GDM1 (cell line): ENCODE measurements around the gene SERPINB7.

Source experiments
- DNase-seq: peaks from one replicate; lab custom pipeline; 2025; lab: John Stamatoyannopoulos, UW

Gene SERPINB7

GRCh38 chr18:63787673-63788072, 12.5 kb downstream of the SERPINB7 start:
- DNase-seq, result no peak

DNA sequence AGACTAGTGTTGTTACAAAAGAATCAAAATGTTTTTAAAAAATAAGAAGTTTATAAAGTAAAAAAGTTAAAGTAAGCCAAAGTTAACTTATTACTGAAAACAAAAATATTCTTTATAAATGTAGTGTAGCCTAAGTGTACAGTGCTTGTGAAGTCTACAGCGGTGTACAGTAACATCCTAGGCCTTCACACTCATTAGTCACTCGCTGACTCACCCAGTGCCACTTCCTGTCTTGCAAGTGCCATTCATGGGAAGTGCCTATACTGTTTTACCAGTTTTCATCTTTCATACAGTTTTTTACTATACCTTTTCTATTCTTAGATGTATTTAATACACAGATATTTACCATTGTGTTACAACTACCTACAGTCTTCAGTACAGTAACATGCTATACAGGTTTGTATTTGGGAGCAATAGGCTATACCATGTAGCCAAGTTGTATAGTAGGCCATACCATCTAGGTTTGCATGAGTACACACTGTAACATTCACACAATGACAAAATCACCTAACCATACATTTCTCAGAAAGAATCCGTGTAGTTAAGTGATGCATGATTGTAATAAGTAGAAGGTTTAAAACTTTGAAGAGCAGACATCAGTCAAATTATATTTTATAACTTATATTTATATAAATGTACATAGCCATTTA, 13.4 kb downstream of the SERPINB7 start:
- peak; percentile 31 for DNase-seq

DNA sequence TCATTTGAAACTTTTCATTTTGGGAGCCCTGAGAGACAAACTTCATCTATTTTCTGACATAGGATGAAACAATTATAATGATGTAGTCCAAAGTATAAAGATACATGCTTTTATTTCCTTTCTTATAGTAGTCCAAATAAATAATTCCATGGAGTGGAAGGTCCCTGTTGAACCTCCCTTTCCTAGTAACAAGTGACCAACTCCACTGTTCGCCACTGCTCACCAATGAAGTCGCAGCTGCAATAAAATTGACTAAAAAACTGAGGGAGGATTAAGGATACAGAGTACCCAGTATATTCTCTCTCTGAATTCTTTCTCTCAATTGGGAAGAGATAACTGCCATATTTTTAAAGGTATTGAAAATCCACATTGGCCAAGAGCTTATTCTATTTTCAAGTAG, 14.1 kb downstream of the SERPINB7 start:
- no peak for DNase-seq

DNA sequence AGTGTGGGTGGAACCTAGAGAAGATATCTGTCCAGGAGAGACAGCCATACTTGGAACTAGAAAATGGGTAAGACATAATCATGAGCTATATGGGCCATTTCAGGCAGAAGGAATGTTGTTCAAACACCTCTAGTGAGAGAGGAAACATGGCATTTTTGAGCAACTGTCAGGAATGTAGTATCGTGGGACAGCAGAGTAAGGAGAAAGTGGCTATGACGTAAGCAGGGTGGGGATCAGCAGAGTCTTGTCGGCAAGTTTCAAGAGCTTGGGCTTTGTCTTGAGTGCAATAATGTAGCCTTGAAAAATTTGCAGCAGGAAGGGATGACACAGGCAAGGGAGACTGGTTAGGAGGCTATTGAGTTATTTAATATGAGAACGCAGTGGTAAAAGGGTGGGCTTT, 20.4 kb downstream of the SERPINB7 start:
- DNase-seq, result no peak

DNA sequence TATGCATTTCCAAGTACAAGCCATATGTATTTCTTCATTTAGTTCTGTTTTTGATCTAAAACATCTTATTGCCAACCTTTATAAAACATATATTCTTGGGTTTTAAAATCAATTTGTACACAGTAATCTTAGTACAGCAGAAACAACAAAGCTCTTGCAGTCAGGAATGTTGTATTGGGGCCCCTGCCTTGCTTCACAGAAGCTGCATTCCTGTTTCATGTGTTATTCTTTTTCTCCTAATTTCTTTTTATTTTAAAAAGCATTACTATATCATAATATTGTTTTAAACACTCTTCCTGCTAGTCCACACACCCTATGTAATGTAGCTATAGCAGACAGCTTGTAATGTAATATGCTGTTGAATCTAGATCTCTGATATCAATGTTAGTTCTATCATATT, 24.0 kb downstream of the SERPINB7 start:
- no peak for DNase-seq

GRCh38 chr18:63801343-63801742, 26.1 kb downstream of the SERPINB7 start:
- no peak for DNase-seq

DNA sequence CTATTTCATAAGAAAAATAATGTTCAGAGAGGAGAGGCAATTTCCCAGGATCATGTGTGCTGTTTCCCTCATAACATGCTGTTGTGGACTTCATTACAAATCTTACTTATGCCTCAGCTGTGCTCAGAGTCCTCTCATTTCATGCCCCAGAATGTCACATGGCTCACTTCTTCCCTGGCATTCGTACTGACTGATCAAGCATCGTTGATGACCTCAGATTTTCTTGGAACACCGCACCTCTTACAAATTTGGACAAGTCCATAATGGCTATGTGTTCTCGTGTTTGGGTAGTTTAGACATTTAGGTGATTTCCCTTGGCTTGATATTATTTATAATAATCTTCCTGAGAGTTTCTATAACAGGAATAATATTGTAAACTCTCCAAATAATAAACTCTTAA, 32.9 kb downstream of the SERPINB7 start:
- DNase-seq, result no peak

DNA sequence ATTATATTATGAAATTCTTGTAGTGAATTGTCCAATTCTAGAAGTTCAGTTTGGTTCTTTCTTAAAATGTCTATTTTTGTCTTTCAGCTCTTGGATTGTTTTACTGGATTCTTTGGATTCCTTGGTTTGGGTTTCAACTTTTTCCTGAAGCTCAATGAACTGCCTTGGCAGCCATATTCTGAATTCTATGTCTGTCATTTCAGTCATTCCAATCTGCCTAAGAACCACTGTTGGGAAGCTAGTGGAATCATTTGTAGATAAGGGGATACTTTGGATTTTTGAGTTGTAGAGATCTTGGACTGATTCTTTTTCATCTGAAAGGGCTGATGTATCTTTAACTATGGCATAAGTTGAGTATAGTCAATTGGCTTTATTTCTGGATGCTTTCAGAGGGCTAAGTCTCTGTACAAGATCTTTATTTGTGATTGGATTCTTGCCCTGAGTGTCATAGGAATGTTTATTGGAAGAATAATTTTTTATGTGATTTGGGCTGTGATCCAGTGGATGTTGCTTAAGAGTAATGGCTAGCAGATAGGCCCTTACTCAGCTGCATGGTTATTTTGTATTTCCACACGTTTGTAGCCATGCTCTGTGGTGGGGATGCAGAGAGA, 42.3 kb downstream of the SERPINB7 start:
- DNase-seq, result no peak

GRCh38 chr18:63818212-63818611, 43.0 kb downstream of the SERPINB7 start:
- no peak for DNase-seq

DNA sequence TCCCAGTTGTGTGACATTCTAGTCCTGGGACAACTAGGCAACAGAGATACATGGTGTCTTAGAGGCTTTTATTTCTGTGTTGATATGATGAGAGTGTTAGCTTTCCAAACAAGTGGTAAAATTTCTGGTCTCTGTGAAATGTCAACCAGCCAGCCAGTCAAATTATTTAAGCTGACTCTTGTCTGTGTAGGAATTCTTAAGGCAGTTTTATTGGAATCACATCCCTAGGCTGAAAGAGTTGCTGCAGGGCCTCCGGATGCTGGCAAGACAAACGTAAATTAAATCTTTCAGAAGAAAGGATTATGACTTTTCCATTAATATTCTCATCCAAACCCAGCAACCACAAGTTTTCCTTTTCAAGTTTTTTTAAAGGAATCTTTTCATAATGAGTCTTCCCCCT, 44.6 kb downstream of the SERPINB7 start:
- DNase-seq, result no peak

DNA sequence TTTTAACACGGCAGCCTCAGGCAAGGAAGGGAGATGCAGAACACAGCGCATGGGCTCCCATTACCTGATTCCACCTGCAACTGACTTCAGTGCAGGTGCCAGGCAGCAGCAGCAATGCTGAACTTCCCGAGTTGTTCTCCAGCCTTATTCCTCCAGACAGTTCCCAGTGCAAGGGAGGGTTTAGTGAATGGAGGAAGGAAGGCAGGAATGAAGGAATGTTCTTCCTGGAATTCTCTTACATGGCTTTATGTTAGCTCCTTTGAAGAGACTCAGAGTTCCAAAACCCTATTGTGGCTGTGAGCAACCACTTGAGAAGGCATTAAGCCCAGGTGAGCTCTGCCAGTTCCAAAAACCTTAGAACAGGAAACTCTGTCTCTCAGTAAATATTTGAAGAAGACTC, 45.5 kb downstream of the SERPINB7 start:
- DNase-seq, result no peak

DNA sequence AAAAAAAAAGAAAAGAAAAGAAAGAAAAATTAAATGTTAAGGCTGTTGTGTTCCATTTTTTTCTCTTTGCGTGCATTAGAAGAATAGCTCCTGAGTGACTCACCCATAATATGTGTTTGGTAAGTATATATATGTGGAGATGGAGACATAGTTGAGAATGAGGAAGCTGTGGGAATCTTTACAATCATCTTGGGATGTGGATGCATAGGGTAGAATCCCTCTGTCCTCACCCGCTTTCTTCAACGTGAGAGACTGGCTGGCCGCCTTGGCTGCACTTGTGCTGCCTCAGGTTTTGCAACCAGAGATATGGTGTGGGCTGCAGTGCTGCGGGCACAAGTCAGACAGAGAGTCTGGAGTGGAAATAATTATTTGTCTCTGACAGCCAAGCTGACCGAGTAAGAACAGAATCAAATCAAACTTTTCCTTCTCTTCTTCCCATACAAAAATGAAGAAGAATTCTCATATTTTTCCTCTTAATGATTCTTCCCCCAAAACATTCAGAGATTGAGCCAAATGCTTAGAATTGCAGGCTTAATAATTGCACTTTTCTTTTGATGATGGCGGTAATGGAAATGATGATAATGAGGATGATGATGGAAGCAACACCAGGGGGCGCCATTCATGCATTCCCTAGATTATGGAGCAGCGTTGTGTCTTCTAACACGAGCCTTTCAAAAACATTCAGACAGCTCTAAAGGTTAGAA, 48.5 kb downstream of the SERPINB7 start:
- DNase-seq, result no peak

GRCh38 chr18:63824220-63824525, 49.0 kb downstream of the SERPINB7 start:
- no peak for DNase-seq

GRCh38 chr18:63828120-63828519, 52.9 kb downstream of the SERPINB7 start:
- no peak for DNase-seq

GRCh38 chr18:63828656-63829055, 53.4 kb downstream of the SERPINB7 start:
- no peak for DNase-seq

DNA sequence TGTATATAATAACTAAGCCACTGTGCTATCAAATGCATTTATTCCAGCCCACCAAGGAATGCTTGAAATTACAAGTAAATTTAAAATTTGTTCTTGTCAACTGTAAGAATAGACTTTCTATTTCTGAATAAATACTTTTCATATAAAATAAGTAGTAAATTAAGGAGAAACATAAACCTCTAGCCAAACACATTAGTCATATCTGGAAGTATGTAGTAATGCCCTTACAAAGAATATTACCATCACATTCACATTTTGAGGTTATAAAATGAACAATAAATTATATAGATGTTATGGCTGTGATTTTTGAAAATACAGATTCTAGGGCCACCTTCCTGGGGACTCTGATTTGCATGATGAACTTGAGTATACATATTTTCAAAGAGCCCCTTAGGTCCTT, 54.7 kb downstream of the SERPINB7 start:
- no peak for DNase-seq

- peak; percentile 47 for DNase-seq
Measured at GRCh38 chr18:63831080-63831788, 56.0 kb downstream of the SERPINB7 start.

- no peak for DNase-seq
Measured at GRCh38 chr18:63832470-63832869, 57.3 kb downstream of the SERPINB7 start.

- no peak for DNase-seq
Measured at GRCh38 chr18:63834471-63835113, 59.4 kb downstream of the SERPINB7 start.

DNA sequence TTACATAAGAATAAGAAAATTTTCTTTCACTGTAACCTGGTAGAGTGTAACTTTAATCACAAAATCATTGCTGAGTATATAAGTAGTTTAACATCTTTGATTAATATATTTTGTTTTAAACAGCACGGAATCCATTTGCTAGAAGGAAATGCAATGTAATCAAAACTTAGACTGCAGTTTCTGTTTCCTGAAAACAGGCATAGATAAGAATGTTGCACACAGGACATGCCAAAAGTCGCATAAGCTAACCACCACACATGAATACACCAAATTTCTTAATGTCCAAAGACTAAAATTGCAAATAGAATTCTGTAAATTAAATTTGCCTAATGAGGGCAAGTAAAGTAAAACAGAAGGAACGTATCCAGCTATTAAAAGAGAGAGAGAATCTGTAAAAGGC, 61.2 kb downstream of the SERPINB7 start:
- no peak for DNase-seq

GRCh38 chr18:63837590-63837989, 62.4 kb downstream of the SERPINB7 start:
- DNase-seq, result no peak

GRCh38 chr18:63843008-63843407, 67.8 kb downstream of the SERPINB7 start:
- DNase-seq, result no peak

GRCh38 chr18:63844254-63844653, 69.0 kb downstream of the SERPINB7 start:
- DNase-seq, result peak; percentile 9
